Islet of Langerhans (tissue), 1 donor: Measurements from ENCODE around the gene MYO1D.
"Not testable (repeated sequence)": the region's sequence is repeated elsewhere in the genome, so short reads cannot be mapped to it uniquely, and the experiment has no call there.

Experiments
- FAIRE-seq: peaks from one replicate; lab custom pipeline; 2011; peaks lifted over from hg19 to GRCh38; lab: Jason Lieb, UNC

MYO1D gene

GRCh38 chr17:32773856-32774694, 102.8 kb downstream of the MYO1D start:
- FAIRE-seq = no peak

- no peak for FAIRE-seq
These were observed 104.4 kb downstream of the MYO1D start for GRCh38 chr17:32772453-32773025.

DNA sequence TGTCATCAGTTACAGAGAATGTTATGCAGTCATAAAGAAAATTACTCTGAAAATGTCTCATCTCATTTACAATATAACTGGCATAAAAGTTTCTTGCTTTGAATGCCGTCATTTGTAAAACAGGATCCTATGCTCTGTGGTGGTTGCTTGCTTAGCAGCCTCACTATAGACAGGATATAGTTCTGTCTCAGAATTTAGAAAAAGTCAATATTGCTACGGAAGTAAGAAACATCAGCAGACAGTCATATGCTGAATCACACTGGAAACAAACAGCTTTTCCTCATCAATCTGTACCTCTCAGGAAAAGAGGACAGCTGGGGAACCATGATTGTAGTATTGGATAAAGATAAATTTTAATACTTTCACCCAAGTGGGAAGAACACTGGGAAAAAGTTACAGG, 105.5 kb downstream of the MYO1D start:
- FAIRE-seq = no peak

- no peak for FAIRE-seq
These were observed 107.1 kb downstream of the MYO1D start for GRCh38 chr17:32769846-32770245.

GRCh38 chr17:32763855-32764439, 113.0 kb downstream of the MYO1D start:
- no peak for FAIRE-seq

DNA sequence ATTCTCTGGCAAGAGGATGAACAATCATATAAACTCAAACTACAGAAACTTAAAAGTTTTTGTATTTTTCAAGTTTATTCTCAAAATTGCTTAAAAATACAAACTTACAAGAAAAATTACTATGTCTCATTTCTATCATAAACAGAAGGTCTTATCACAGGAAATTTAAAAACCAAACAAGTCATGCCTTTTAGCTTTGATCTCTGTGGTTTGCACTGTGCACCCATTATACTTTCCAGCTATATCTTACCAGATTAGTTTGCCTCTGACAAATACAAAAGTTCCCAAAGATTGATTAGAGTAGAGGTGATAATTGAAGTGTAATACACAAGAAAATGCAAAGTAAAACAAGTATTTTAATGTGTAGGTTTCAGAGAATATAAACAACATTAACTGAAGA, 117.4 kb downstream of the MYO1D start:
- no peak for FAIRE-seq

- no peak for FAIRE-seq
These were observed 119.0 kb downstream of the MYO1D start for GRCh38 chr17:32757963-32758362.

GRCh38 chr17:32756696-32757095, 120.2 kb downstream of the MYO1D start:
- no peak for FAIRE-seq

DNA sequence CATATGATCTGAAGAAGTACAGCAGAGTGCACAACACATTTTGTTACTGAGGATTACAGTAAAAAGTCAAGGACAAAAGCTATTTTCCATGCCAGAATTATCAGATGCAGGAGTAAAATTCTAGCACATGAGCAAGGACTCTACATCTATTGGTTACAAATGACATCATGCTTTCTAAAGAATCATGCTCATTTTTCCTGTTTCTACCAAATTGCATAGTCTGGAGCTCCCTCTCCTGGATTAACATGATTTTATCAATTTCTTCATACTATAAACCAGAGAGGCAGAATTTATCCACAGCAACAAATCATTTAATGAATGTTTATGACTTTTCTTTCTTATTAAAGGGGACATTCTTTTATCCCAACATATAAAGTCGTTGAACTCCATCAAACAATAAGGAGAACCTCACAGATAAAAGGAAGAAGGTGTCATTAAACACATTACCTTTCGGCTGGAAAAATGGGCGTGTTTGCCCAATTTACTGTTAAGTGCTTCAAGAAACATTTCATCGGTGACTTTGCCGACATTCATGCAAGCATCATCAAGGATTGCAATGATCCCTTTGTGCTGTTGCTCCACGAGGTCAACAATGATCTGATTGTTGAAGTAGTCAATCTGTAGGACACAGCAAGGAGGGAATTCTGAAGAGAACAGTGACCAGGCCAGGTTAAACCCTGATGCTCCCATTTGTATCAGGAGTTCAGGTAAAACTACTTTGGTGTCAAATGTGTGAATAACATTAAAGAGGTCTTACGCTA, 121.7 kb downstream of the MYO1D start:
- FAIRE-seq = peak; percentile 100

- peak; percentile 13 for FAIRE-seq
These were observed 124.0 kb downstream of the MYO1D start for GRCh38 chr17:32752934-32753333.

DNA sequence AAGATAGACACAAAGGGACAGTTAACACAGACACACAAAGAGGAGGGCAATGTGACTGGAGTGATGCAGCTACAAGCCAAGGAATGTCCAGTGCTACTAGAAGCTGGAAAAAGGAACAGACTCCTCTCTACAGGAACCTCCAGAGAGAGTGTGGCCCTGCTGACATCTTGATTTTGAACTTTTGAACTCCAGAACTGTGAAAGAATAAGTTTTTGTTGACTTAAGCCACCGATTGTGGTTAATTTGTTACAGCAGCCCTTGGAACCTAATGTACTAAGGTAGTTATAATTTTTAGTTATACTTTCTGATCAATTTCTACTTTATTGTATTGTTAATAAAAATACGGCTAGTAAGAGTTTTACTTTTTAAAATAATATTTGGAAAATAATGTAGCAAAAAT, 129.1 kb downstream of the MYO1D start:
- no peak for FAIRE-seq

DNA sequence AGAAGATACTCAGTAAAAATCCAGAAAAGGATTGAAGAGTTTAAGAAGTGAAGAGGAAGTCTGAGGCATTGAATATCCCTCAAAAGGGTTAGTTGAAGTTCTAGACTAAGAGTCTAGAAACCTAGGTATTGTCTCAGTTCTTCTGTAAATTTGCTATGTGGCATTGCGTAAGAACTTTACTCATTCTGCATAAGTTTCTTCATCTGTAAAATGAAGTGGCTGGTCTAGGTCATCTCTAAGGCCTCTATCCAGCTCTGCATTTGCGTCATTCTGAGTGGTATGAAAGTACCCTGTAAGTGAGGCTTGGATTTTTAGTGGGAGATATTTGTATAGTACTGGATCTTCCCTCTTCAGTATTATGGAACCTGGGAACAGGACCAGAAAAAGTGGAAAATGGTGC, 130.2 kb downstream of the MYO1D start:
- no peak for FAIRE-seq

DNA sequence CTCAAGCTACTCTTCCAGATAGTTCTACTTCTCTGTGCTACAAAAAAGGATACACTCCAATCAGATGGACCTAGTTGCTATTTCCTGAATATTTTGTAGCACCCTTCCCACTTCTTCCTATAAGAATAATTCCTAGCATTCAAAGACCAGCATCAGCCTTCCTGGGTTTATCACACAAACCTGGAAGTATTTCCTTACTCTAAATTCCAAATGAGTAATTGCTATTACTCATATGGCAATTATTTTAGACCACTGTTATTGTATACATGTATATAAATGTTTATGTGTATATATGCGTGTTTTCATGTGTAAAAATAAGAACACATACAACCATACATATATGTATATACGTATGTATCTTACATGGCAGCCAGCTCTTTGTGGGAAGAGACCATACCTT, 130.6 kb downstream of the MYO1D start:
- no peak for FAIRE-seq

GRCh38 chr17:32742681-32743538, 134.0 kb downstream of the MYO1D start:
- no peak for FAIRE-seq

DNA sequence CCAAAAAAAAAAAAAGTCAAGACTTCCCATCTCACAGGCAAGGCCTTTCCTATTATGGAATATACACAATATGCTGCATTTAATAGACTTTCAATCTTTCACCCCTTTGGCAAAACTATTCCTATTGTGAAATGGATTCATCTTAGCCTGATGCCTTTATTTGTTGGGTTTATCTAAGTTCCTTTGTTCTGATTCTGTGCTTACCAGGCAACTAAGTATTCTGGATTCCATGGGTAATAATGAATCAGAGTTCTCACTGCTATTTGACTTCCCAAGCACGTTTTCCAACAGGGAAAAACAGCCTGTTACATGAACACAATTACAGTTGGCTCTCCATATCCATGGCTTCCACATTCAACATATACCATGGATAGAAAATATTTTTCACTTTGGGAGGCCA, 135.5 kb downstream of the MYO1D start:
- no peak for FAIRE-seq

- FAIRE-seq = no peak
These were observed 137.2 kb downstream of the MYO1D start for GRCh38 chr17:32739722-32740121.

DNA sequence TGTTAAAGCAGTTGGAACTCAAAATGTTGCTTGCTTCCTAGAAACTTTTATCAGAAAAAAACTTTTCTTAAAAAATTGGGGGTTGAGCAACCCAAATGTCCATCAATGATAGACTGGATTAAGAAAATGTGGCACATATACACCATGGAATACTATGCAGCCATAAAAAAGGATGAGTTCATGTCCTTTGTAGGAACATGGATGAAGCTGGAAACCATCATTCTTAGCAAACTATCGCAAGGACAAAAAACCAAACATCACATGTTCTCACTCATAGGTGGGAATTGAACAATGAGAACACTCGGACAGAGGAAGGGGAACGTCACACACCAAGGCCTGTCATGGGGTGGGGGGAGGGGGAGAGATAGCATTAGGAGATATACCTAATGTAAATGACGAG, 137.8 kb downstream of the MYO1D start:
- not testable (repeated sequence) for FAIRE-seq

GRCh38 chr17:32733401-32733800, 143.5 kb downstream of the MYO1D start:
- no peak for FAIRE-seq

DNA sequence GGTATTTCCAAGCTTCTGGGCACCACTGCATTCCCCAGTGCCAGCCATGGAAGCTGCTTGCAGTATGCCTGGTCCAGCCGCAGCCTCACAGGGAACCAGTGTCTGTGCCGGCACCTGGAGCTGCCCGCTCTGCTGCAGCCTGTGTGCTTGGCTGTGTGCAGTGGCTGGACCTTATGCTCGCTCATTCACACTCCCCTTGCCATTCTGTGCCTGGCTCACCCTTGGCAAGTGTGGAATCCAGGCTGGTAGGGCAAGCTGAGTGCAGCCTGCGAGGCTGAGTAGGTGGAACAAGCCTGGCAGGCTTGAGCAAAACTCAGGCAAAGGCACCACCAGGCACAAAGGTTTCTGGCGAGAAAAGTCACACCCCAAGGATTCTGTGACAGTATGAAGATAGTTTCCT, 144.0 kb downstream of the MYO1D start:
- no peak for FAIRE-seq

DNA sequence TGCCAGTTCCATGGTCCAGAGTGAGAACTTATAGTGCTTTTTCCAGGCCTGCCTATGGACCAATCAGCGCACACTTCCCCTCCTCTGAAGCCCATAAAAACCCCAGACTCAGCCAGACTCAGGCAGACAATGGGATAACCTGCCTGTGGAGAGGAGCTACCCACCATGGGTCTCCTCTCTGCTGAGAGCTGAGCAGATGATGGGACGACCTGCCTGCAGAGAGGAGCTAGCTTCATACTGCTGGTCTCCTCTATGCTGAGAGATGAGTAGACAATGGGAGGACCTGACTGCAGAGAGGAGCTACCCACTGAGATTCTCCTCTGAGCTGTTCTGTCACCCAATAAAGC, 144.7 kb downstream of the MYO1D start:
- FAIRE-seq = no peak

- FAIRE-seq = no peak
These were observed 145.2 kb downstream of the MYO1D start for GRCh38 chr17:32731556-32732295.
